HG03521 (cell line): ENCODE data around the gene ACAA1.
"Not testable (repeated sequence)": the region's sequence is repeated elsewhere in the genome, so short reads cannot be mapped to it uniquely, and the experiment has no call there.

Experiments used
- ATAC-seq: cut with Tn5 transposase; IDR thresholded peaks from one replicate; pipeline ENCODE4 v1.9.1; 2021; ENCODE audit warnings: mild to moderate bottlenecking, moderate library complexity; ENCODE audit not compliant: unreplicated experiment

The ACAA1 gene, protein sequence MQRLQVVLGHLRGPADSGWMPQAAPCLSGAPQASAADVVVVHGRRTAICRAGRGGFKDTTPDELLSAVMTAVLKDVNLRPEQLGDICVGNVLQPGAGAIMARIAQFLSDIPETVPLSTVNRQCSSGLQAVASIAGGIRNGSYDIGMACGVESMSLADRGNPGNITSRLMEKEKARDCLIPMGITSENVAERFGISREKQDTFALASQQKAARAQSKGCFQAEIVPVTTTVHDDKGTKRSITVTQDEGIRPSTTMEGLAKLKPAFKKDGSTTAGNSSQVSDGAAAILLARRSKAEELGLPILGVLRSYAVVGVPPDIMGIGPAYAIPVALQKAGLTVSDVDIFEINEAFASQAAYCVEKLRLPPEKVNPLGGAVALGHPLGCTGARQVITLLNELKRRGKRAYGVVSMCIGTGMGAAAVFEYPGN

DNA sequence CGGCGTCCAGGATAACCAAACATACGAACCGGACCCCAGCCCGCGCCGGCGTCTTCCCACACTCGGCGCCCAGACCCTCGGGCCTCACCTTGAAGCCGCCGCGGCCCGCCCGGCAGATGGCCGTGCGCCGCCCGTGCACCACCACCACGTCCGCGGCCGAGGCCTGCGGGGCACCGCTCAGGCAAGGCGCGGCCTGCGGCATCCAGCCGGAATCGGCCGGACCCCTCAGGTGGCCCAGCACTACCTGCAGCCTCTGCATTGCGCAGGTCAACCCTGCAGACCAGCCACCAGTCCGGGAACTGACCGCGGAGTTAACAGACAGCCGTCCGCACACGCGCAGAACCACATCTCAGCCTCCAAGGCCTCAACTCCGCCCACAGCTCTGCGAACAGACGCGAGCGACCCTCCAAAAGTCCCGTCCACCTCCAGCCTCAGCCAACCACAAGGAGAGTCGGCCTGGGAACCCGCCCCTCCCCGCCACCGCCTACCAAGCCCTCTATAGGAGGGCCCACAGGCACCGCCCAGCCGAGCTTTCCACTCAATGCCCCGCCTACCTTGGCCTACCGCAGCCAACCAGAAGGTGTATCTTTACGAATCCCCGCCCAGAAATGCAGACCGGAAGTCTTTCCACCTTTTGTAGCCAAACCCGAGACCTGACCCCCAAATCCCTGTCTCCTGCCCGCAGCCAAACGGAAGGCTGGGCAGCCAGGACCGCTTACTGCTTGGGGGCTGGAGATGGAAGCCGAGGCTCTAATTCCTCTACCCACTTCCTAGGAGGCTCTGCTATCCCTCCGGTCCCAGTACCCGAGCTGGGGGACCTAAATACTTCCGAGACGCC is at the start of gene ACAA1:
Gene ACAA1 (minus strand): TSS at position 351 of the 838 bp plus-strand sequence. CDS start 92 bp downstream, at position 259.
- peak; percentile 90 for ATAC-seq

DNA sequence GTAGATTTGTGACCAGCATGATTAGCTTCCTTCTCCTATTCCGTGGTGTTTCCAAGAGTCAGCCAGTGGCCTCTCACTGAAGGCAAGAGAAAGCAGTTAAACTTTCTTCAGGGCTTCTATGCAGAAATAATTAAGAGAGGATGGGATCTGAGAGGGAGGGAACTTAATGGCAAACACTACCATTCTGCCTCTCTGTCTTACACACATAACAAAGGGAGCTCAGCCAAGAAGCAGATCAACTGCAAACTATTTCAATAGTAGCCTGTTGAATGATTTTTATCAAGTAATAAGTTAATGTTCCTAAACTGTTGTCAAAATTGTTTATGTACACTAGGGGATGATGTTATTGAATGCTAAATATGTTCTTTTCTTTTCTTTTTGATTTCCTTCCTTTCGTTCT is 40.3 kb upstream of the ACAA1 start:
- ATAC-seq = no peak

DNA sequence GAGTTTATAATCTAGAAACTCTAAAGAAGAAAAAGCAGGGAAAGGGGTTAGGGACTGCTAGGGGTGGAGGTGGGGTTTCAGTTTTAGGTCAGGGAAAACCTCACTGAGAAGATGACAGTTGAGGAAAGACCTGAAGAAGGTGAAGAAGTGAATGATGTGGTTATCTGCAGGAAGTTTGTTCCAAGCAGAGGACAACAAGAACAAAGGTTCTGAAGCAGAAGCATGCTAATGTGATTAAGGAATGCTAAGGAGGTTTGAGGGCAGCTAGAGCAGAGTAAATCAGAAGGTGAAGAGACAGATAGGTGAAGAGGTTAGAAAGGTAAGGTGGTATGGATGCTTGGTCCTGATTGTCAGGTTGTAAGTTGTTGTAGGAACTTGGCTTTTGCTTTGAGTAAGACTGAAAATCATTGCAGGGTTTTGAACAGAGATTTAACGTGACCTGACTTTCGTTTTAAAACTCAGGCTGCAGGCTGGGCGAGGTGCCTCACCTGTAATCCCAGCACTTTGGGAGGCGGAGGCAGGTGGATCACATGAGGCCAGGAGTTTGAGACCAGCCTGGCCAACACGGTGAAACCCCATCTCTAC is 37.0 kb upstream of the ACAA1 start:
- no peak for ATAC-seq

DNA sequence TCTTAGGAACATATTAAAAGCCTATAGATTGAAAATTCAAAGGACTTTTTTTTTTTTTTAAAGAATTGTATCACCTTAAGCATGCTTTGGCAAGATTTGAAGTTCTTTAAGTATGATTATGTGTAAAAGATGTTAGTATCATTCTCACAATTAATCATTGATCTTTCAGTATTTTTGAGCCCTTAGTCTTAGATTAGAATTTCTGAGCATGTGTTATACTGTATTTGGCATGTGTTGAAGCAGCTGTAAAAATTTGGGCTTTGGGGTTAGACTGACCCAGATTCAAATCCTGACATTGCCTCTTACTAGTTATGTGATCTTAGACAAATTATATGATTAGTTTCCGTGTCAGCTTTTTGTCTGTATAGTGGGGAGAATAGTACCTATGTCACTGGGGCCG is 34.7 kb upstream of the ACAA1 start:
- ATAC-seq = no peak

DNA sequence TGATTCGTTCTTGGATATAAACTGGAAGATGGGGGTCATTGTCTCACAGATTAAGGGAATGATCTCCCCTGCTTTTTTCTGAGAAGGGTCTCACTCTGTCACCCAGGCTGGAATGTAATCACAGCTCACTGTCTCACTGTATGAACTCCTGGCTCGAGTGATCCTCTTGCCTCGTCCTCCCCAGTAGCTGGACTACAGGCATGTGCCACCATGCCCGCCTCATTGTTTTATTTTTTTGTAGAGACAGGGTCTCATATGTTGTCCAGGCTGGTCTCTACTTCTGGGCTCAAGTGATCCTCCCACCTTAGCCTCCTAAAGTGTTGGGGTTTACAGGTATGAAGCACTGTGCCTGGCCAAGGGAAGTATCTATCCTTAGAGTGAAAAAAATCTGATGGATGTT is 33.8 kb upstream of the ACAA1 start:
- ATAC-seq = no peak

DNA sequence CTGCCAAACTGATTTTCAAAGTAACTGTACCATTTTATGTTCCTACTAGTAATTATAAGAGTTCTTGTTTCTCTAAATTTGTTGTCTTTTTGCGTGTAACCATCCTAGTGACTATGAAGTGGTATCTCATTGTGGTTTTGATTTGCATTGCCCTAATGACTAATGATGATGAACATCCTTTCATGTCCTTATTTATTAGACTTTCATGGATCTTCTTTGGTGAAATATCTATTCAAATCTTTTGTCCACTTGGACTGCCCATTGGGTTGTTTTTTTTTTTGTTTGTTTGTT is 32.0 kb upstream of the ACAA1 start:
- ATAC-seq = no peak

DNA sequence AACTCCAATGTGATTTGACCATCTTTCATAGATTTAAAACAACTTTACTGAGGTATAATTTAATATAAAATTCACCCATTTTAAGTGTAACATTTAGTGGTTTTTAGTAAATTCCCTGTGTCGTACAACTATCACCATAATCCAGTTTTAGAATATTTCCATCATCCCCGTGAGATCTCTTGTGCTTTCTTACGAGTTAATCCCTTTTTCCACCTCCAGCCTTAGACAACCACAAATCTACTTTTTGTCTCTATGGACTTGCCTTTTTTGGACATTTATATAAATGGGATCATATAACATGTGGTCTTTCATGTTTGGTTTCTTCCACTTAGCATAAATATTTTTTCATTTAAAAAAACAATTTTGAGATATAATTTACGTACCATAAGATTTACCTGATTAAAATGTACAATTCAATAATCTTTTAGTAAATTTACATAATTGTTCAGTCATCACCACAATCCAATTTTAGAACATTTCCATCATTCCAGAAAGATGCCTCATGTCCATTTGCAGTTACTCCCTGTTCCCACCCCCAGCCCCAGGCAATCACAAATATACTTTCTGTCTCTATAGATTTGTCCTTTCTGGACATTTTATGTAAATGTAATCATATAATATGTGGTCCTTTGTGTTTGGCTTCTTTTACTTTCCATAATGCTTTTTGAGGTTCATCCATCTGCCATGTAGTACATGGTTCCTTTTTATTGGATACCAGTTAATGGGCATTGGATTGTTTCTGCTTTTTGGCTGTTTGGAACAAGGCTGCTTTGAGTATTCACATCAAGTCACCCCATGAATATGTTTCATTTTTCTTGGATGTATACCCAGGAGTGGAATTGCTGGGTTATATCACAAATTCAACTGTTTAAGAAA is 31.5 kb upstream of the ACAA1 start:
- no peak for ATAC-seq

DNA sequence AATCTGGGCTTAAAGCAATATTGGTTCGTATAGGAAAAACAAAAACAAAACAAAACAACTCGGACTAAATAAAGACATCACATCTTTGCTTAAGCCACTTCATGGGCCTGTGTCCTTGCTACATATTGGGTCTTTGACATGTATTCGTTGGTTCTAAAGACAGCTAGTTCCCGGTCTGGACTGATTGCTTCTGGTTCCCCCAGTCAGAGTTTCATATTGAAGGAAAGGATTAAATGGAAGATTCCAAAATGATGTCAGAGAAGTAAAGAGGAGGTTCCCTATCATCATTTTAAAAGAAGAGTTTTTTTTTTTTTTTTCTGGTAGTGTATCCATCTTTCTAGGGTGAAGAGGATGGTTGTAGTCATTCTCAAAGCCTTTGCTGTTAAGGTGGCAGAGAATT is 30.7 kb upstream of the ACAA1 start:
- ATAC-seq = no peak

DNA sequence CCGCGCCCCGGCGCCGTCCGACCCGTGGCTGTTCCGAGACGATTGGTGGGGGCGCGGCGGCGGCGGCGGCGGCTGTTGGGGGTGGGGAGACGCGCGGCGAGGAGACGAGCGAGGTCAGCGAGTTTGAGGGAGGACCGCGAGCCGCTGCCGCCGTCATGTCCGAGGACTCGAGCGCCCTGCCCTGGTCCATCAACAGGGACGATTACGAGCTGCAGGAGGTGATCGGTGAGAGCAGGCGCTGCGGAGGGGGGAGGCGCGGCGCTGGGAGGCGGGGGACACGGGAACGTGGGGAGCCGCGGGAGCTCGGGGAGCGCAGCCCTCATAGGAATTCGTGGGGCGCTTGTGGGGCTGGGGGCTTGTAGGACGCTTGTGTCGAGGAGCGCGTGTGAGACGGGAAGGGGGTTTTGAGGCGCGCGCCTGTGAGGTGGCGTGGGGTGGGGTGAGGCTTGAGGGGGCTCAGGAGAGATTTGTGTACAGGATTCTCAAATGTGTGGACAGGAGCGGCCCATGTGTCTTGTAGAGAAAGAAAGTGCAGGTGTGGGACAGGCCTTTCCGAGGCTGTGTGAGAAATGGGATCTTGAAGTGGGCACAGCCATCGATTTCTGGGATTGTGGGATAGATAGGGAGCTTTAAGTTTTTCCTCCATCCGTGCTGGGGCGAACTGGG is 28.9 kb upstream of the ACAA1 start:
- no peak for ATAC-seq

DNA sequence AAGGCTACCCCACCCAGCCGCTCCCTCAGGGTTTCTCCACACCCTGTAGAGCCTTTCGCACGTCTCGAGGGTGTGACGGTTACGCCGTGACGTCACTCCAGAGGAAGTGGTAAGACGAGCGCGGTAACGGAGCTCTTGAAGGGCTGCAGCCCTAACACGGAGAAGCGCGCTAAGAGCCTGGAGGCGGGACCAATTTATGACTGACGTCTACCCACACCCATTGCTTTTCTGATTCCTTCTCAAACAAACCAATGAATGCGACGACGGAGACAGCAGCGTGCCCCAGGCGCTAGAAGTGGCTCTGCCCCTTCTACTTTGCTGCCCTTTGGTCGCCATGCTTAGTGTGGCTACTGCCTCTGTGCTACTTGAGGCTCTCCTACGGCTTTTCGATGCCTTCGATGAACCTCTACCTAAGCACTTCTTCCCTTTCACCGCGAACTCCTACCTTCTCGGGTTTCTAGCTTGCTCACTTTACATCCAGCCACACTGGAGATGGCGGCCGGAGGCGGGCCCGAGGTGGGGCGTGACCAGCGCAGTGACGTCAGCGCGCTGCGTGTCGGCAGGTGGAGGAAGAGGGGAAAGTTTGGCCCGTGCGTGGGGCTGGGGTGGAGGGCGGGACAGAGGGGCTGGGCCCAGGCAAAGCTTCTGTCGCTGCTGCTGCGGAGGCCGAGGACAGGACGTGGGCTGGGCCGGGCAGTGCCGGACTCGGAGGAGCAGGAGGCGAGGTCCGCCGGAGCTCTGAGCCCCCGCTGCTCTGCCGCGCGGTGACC is 28.2 kb upstream of the ACAA1 start, which contains the start of gene OXSR1:
Gene OXSR1 (plus strand): TSS at position 586 of the 770 bp plus-strand sequence. CDS start 340 bp downstream, outside the sequence.
- ATAC-seq = peak; percentile 87

DNA sequence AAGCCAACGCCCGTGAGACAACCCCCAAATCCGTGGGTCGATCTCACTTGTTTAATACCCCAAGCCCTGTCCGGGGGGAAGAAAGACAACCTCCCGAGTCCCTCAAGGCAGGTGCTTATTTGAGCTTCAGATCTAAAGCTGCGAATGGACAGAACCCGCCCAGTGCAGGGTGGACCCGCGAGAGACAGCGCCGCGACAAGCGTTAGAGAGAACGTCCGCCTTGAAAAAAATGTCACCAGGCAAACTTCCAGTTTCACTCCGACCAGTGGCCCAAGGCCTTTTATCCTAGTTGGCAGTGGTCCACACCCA is 27.7 kb upstream of the ACAA1 start:
- no peak for ATAC-seq

DNA sequence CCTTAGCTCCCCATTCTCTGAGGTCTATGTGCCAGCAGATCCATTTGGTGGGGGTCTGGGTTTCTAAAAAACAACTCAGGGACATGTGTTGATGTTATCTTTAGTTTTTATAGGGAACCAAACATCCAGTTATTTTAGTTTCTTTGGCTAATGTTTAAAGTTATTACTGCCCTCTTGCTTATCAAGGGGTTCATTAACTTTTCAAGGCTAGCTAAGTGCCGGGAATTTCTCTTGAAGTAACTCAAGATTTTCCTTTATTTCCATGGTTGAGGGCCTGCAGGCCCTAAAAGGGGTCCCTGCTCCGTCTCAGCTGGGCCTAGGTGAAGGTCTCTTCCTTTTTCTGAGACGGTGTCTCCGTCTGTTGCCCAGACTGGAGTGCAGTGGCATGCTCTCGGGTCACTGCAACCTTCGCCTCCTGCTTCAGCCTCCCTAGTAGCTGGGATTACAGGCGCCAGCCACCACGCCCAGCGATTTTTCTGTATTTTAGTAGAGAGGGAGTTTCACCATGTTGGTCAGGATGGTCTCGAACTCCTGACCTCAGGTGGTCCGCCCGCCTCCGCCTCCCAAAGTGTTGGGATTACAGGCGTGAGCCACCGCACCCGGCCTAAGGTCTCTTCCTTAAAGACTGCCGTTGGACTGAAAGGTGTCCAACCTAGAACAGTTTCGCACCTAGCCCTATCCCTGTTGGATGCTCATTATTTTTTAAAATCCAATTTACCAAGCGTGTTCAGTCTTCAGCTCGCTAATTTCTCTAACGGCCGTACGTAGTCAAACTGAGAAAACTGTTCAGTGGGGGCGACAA is 27.1 kb upstream of the ACAA1 start:
- no peak for ATAC-seq

DNA sequence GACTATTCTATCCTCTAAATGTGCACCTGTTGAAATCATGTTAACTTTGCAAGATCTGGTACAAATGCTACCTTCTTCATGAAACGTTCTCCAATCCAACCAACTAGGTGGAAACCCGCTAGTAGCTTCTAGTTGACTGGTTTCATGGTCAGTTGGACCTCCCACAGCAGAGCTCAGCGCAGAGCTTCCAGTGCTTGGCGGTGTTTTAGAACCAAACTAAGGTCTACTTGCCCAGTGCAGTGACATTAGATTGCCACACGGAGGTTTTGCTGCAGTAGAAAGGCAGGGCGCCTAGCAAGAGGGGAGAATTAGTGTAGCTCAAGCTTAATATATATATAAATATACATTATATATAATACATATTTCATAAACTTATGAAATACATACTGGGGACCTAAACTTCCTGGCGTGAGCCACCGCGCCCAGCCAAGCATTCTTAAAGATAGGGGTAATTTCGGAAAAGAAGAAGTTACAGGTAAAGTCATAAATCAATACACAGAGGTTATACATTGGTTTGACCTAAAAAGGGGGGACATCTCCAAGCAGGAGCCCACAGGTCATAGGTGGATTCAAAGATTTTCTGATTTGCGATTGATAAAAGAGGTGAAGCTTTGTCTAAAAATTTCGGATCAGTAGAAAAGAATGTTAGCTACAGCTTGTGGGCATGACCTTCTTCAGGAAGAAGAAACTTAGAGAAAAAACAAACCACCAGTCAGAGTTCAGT is 26.4 kb upstream of the ACAA1 start:
- ATAC-seq = no peak

DNA sequence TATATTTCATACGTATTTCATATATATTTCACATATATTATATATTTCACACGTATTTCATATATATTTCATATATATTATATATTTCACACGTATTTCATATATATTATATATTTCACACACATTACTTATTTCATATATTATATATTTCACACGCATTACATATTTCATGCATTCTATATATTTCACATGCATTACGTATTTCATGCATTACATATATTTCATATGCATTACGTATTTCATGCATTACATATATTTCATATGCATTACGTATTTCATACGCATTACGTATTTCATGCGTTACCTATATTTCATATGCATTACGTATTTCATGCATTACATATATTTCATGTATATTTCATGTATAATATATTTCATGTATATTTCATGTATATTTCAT is 23.8 kb upstream of the ACAA1 start:
- ATAC-seq = not testable (repeated sequence)

DNA sequence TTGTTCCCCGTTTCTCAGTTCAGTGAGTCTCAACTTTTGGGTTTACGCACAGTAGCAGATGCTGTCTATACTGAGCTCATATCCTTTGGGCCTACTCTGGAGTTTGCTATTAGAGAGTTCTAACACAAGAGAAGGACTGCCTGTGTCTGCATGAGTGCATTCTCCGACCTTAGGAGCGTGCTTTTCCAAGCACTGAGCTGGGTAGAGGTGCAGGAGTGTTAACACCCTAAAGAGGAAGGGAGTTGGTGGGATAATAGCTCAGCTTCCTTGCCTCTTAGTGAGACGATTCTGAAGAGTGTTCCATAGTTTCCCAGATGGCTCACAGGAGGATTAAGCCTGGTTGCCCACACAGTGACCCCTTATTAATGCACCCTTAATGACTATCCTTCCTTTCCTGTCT is 21.5 kb upstream of the ACAA1 start:
- ATAC-seq = no peak

DNA sequence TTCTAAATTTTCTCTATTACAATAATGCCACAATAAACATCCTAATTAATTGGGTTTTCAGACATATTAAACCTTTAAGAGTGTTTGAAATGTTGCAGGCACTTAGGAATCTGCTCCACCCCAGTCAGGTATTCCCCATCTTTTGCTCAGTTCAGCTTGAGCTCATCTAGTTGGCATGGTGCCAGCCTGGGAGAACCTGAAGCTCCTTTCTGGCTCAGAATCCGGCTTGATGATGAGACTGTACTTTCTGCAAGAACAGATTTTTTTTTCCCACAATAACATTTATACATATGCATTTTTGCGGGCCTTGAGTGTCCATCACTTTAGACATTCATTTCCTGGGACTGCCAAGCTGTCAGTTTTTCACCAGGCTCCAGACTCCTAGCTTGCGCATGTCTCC is 20.7 kb upstream of the ACAA1 start:
- ATAC-seq = no peak

DNA sequence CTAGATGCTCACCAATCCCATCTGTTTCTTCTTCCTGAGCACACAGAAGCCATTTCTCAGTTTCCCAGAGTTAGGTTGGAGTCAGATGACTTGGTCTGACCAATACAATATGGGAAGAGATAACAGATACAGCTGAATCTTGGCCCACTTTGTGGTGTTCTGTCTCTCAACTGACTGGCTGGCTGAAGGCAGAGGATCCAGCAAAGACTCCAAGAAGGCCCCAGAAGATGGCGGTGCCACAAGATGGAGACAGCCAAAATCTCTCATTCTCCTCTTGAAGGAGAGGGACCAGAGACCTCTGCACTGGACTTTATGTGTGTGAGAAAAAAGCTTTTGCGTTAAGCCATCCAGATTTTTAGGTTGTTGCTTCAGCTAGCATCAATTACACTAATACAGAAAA is 20.2 kb upstream of the ACAA1 start:
- ATAC-seq = no peak

DNA sequence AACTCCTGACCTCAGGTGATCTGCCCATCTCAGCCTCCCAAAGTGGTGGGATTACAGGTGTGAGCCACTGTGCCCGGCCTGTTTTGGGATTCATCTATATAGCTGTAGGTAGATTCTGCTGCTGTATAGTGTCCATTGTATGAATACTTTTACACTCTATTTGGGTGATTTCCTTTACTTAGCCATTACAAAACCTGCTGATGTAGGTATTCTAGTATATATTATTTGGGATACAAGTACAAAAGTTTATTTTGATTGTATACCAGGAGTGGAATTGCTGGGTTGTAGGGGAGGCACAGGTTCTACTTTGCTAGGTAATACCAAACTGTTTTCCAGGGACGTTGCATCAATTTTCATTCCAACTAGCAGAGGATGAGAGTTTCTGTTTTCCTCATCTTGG is 18.9 kb upstream of the ACAA1 start:
- no peak for ATAC-seq
